ENCODE data around the gene DDC. TPM values are rescaled to one million over a fixed set of nuclear protein-coding genes. Genes with fewer than 3 reads are reported as not detected.

Gene DDC
- total and polyA plus RNA-seq, 7 donors = 0.36 to 77.2 (median 49.9) TPM; not detected in 3

GRCh38 chr7:50426280-50427045 is 138.7 kb downstream of the DDC start:
- H3K36me3 ChIP-seq = no peaks in the 10 kb centered on the region
- intact Hi-C loops (cut with DNase I) = no loop called here
- no peaks in the 10 kb centered on the region for H3K27me3 ChIP-seq
- TF ChIP-seq EP300 (IDR thresholded peaks at IDR 0.05) = no peak
- TF ChIP-seq CTCF (IDR thresholded peaks at IDR 0.05) = no peak
- TF ChIP-seq POLR2AphosphoS5 (IDR thresholded peaks at IDR 0.05) = no peak
- no peak for TF ChIP-seq POLR2A (IDR thresholded peaks at IDR 0.05)
- H3K9me3 ChIP-seq = no peaks in the 10 kb centered on the region
- H3K27ac ChIP-seq = no peak overlapping the region
- WGBS, 2 donors = 75 to 88% methylated on average over 5 of the region's 5 CpGs
- no peaks in the 10 kb centered on the region for H3K4me1 ChIP-seq
- no peak overlapping the region for H3K4me3 ChIP-seq
- no peak for DNase-seq

- H3K9me3 ChIP-seq = no peaks in the 10 kb centered on the region
Observed at GRCh38 chr7:50425318-50425717, 139.9 kb downstream of the DDC start.

GRCh38 chr7:50423860-50424259 is 141.3 kb downstream of the DDC start:
- no peaks in the 10 kb centered on the region for H3K9me3 ChIP-seq
- intact Hi-C loops (cut with DNase I) = no loop called here
- H3K4me1 ChIP-seq = no peaks in the 10 kb centered on the region
- no peak for DNase-seq
- H3K4me3 ChIP-seq = no peak overlapping the region
- 65 to 79% methylated on average over 4 of the region's 4 CpGs for WGBS, 2 donors
- no peaks in the 10 kb centered on the region for H3K27me3 ChIP-seq
- no peaks in the 10 kb centered on the region for H3K36me3 ChIP-seq
- TF ChIP-seq POLR2A (IDR thresholded peaks at IDR 0.05) = no peak
- no peak overlapping the region for H3K27ac ChIP-seq

More at GRCh38 chr7:50425318-50425717, 139.9 kb downstream of the DDC start:
- no peak for DNase-seq
- WGBS, 2 donors = 91% methylated on average over 6 of the region's 6 CpGs
- Histone ChIP-seq H3K27ac (no peak overlapping the region), H3K4me3 (no peak overlapping the region), H3K4me1 (no peaks in the 10 kb centered on the region), H3K27me3 (no peaks in the 10 kb centered on the region), H3K36me3 (no peaks in the 10 kb centered on the region)
- TF ChIP-seq CTCF (IDR thresholded peaks at IDR 0.05) (no peak), EP300 (IDR thresholded peaks at IDR 0.05) (no peak), POLR2A (IDR thresholded peaks at IDR 0.05) (no peak), POLR2AphosphoS5 (IDR thresholded peaks at IDR 0.05) (no peak)
- intact Hi-C loops (cut with DNase I) = no loop called here

GRCh38 chr7:50422858-50423257 is 142.3 kb downstream of the DDC start:
- no peaks in the 10 kb centered on the region for H3K4me1 ChIP-seq
- H3K9me3 ChIP-seq = no peaks in the 10 kb centered on the region
- no peak for TF ChIP-seq POLR2AphosphoS5 (IDR thresholded peaks at IDR 0.05)
- no peak for TF ChIP-seq EP300 (IDR thresholded peaks at IDR 0.05)
- TF ChIP-seq CTCF (IDR thresholded peaks at IDR 0.05) = no peak
- no peak for TF ChIP-seq POLR2A (IDR thresholded peaks at IDR 0.05)
- WGBS, 2 donors = 88 to 92% methylated on average over 6 of the region's 6 CpGs
- intact Hi-C loops (cut with DNase I) = no loop called here
- no peak overlapping the region for H3K4me3 ChIP-seq
- no peaks in the 10 kb centered on the region for H3K27me3 ChIP-seq
- H3K36me3 ChIP-seq = no peaks in the 10 kb centered on the region
- no peak for DNase-seq
- H3K27ac ChIP-seq = no peak overlapping the region

GRCh38 chr7:50421043-50421442 is 144.2 kb downstream of the DDC start:
- Histone ChIP-seq H3K36me3 (no peaks in the 10 kb centered on the region), H3K9me3 (no peaks in the 10 kb centered on the region), H3K4me3 (no peak overlapping the region), H3K27ac (no peak overlapping the region), H3K27me3 (no peaks in the 10 kb centered on the region), H3K4me1 (no peaks in the 10 kb centered on the region)
- intact Hi-C loops (cut with DNase I) = no loop called here
- 60 to 80% methylated on average over 3 of the region's 3 CpGs for WGBS, 2 donors
- DNase-seq = no peak
- TF ChIP-seq CTCF (IDR thresholded peaks at IDR 0.05) (no peak), POLR2A (IDR thresholded peaks at IDR 0.05) (no peak), EP300 (IDR thresholded peaks at IDR 0.05) (no peak), POLR2AphosphoS5 (IDR thresholded peaks at IDR 0.05) (no peak)

All from sigmoid colon (tissue), 7 donors.